Measurements from ENCODE around the gene POPDC2. TPM values are rescaled to one million over a fixed set of nuclear protein-coding genes. Genes with fewer than 3 reads are reported as not detected.
"Not testable (repeated sequence)": the region's sequence is repeated elsewhere in the genome, so short reads cannot be mapped to it uniquely, and the experiment has no call there.

POPDC2 gene
- total RNA-seq, 8 experiments from 2014 or later, result 0.31 to 4.6 (median 1.4) TPM; not detected in 1

GRCh38 chr3:119681279-119681678, 20.9 kb upstream of the POPDC2 start:
- H3K4me3 ChIP-seq, result no peak overlapping the region
- no peak overlapping the region for H3K27ac ChIP-seq
- peaks cover 0 to 5% of the 10 kb centered on the region in 2 donors for H3K4me1 ChIP-seq (replicated peaks in 1 of 2)
- in situ Hi-C loops (cut with MboI; ENCODE audit: low pct_unique_long_range_greater_than_20kb in 2 of 9, low sequenced_read_pairs in 9 of 9, unreplicated experiment in 9 of 9), result loop anchor here in 3 of 9 experiments (25.0 kb wide), 4 partner anchors 219 to 794 kb away; partner anchors contain the start of genes ARHGAP31 (in 1 of the 3), POGLUT1 (in 1 of the 3), TEX55 (in 1 of the 3) and TMEM39A (in 1 of the 3)
- ATAC-seq (replicated peaks in 6 of 8), result peak in 1 of 8 experiments; percentile 5
- whole genome bisulfite sequencing, 10 experiments, result 0 to 60% (median 39%) methylated on average over 1 of the region's 1 CpG; no CpG with 5 or more reads in 2 of the 10 experiments

GRCh38 chr3:119679874-119680273, 19.5 kb upstream of the POPDC2 start:
- peaks cover 3 to 17% of the 10 kb centered on the region in 2 donors for H3K4me1 ChIP-seq (replicated peaks in 1 of 2)
- in situ Hi-C loops (cut with MboI; ENCODE audit: low pct_unique_long_range_greater_than_20kb in 2 of 9, low sequenced_read_pairs in 9 of 9, unreplicated experiment in 9 of 9), result loop anchor here in 3 of 9 experiments (25.0 kb wide), 4 partner anchors 218 to 793 kb away; partner anchors contain the start of genes ARHGAP31 (in 1 of the 3), POGLUT1 (in 1 of the 3), TEX55 (in 1 of the 3) and TMEM39A (in 1 of the 3)
- H3K4me3 ChIP-seq, result no peak overlapping the region
- no peak overlapping the region for H3K27ac ChIP-seq
- ATAC-seq (replicated peaks in 6 of 8), result no peak

GRCh38 chr3:119678209-119678608, 17.8 kb upstream of the POPDC2 start:
- ATAC-seq (replicated peaks in 6 of 8); H3K27ac ChIP-seq; H3K4me3 ChIP-seq: not testable (repeated sequence)
- in situ Hi-C loops (cut with MboI; ENCODE audit: low pct_unique_long_range_greater_than_20kb in 2 of 9, low sequenced_read_pairs in 9 of 9, unreplicated experiment in 9 of 9), result loop anchor here in 3 of 9 experiments (25.0 kb wide), 4 partner anchors 216 to 791 kb away; partner anchors contain the start of genes ARHGAP31 (in 1 of the 3), POGLUT1 (in 1 of the 3), TEX55 (in 1 of the 3) and TMEM39A (in 1 of the 3)
- H3K4me1 ChIP-seq (replicated peaks in 1 of 2), result peaks cover 3 to 17% of the 10 kb centered on the region in 2 donors
- 95 to 100% (median 100%) methylated on average over 1 to 9 of the region's 10 CpGs; no CpG with 5 or more reads in 3 of the 10 experiments for WGBS, 10 experiments

GRCh38 chr3:119677641-119677934, 17.2 kb upstream of the POPDC2 start:
- in situ Hi-C loops (cut with MboI; ENCODE audit: low pct_unique_long_range_greater_than_20kb in 2 of 9, low sequenced_read_pairs in 9 of 9, unreplicated experiment in 9 of 9), result loop anchor here in 3 of 9 experiments (25.0 kb wide), 4 partner anchors 215 to 790 kb away; partner anchors contain the start of genes ARHGAP31 (in 1 of the 3), POGLUT1 (in 1 of the 3), TEX55 (in 1 of the 3) and TMEM39A (in 1 of the 3)

GRCh38 chr3:119676771-119677640, 16.6 kb upstream of the POPDC2 start, which contains the start of gene COX17:
COX17 (minus strand) TSS chr3:119677406; CDS start chr3:119677310, 96 bp downstream.
- Histone ChIP-seq H3K4me1 (replicated peaks in 1 of 2) (peaks cover 3 to 17% of the 10 kb centered on the region in 2 donors), H3K27ac (peak within 1 kb of the TSS; percentile 25 to 80), H3K4me3 (peak within 1 kb of the TSS; percentile 44 to 92 (median 56))
- in situ Hi-C loops (cut with MboI; ENCODE audit: low pct_unique_long_range_greater_than_20kb in 2 of 9, low sequenced_read_pairs in 9 of 9, unreplicated experiment in 9 of 9), result loop anchor here in 3 of 9 experiments (25.0 kb wide), 4 partner anchors 215 to 790 kb away; partner anchors contain the start of genes ARHGAP31 (in 1 of the 3), POGLUT1 (in 1 of the 3), TEX55 (in 1 of the 3) and TMEM39A (in 1 of the 3)
- peak; percentile 92 to 97 (median 94) for ATAC-seq (replicated peaks in 6 of 8)
- WGBS, 10 experiments, result 0 to 9% (median 6%) methylated on average over 2 to 20 of the region's 54 CpGs; no CpG with 5 or more reads in 3 of the 10 experiments

More at GRCh38 chr3:119677641-119677934, 17.2 kb upstream of the POPDC2 start:
- no peak for ATAC-seq (replicated peaks in 6 of 8)
- 0 to 80% (median 38%) methylated on average over 1 to 6 of the region's 6 CpGs for WGBS, 10 experiments
- Histone ChIP-seq H3K4me3 (peak overlapping the region; percentile 44 to 92 (median 56)), H3K4me1 (replicated peaks in 1 of 2) (peaks cover 3 to 17% of the 10 kb centered on the region in 2 donors), H3K27ac (no peak overlapping the region)

- WGBS, 10 experiments, result 60 to 100% (median 86%) methylated on average over 1 of the region's 1 CpG; no CpG with 5 or more reads in 1 of the 10 experiments
- peaks cover 3 to 17% of the 10 kb centered on the region in 2 donors for H3K4me1 ChIP-seq (replicated peaks in 1 of 2)
- in situ Hi-C loops (cut with MboI; ENCODE audit: low pct_unique_long_range_greater_than_20kb in 2 of 9, low sequenced_read_pairs in 9 of 9, unreplicated experiment in 9 of 9), result loop anchor here in 3 of 9 experiments (25.0 kb wide), 4 partner anchors 214 to 789 kb away; partner anchors contain the start of genes ARHGAP31 (in 1 of the 3), POGLUT1 (in 1 of the 3), TEX55 (in 1 of the 3) and TMEM39A (in 1 of the 3)
- H3K27ac ChIP-seq, result no peak overlapping the region
- H3K4me3 ChIP-seq, result peak overlapping the region; percentile 44 to 92 (median 56)
- no peak for ATAC-seq (replicated peaks in 6 of 8)
These were observed 15.6 kb upstream of the POPDC2 start for GRCh38 chr3:119676020-119676419.

- 73 to 100% (median 90%) methylated on average over 2 to 5 of the region's 5 CpGs for WGBS, 10 experiments
- in situ Hi-C loops (cut with MboI; ENCODE audit: low pct_unique_long_range_greater_than_20kb in 2 of 9, low sequenced_read_pairs in 9 of 9, unreplicated experiment in 9 of 9), result loop anchor here in 3 of 9 experiments (25.0 kb wide), 4 partner anchors 213 to 788 kb away; partner anchors contain the start of genes ARHGAP31 (in 1 of the 3), POGLUT1 (in 1 of the 3), TEX55 (in 1 of the 3) and TMEM39A (in 1 of the 3)
- Histone ChIP-seq H3K4me1 (replicated peaks in 1 of 2) (peaks cover 3 to 17% of the 10 kb centered on the region in 2 donors), H3K27ac (no peak overlapping the region), H3K4me3 (peak overlapping the region in 2 of 5 donors; percentile 50 to 75)
- no peak for ATAC-seq (replicated peaks in 6 of 8)
These were observed 14.9 kb upstream of the POPDC2 start for GRCh38 chr3:119675188-119675874.

GRCh38 chr3:119673875-119674274, 13.5 kb upstream of the POPDC2 start:
- in situ Hi-C loops (cut with MboI; ENCODE audit: low pct_unique_long_range_greater_than_20kb in 2 of 9, low sequenced_read_pairs in 9 of 9, unreplicated experiment in 9 of 9), result no loop called here

GRCh38 chr3:119672776-119673175, 12.4 kb upstream of the POPDC2 start:
- no peak overlapping the region for H3K4me3 ChIP-seq
- no peak for ATAC-seq (replicated peaks in 6 of 8)
- no peak overlapping the region for H3K27ac ChIP-seq
- in situ Hi-C loops (cut with MboI; ENCODE audit: low pct_unique_long_range_greater_than_20kb in 2 of 9, low sequenced_read_pairs in 9 of 9, unreplicated experiment in 9 of 9), result no loop called here
- 57 to 100% (median 100%) methylated on average over 1 to 2 of the region's 2 CpGs; no CpG with 5 or more reads in 3 of the 10 experiments for WGBS, 10 experiments
- H3K4me1 ChIP-seq (replicated peaks in 1 of 2), result peaks cover 3 to 16% of the 10 kb centered on the region in 2 donors

More at GRCh38 chr3:119673875-119674274, 13.5 kb upstream of the POPDC2 start:
- Histone ChIP-seq H3K4me3 (no peak overlapping the region), H3K27ac (no peak overlapping the region), H3K4me1 (replicated peaks in 1 of 2) (peaks cover 3 to 17% of the 10 kb centered on the region in 2 donors)
- ATAC-seq (replicated peaks in 6 of 8), result no peak
- 40 to 100% (median 97%) methylated on average over 1 to 3 of the region's 18 CpGs; no CpG with 5 or more reads in 6 of the 10 experiments for WGBS, 10 experiments

- in situ Hi-C loops (cut with MboI; ENCODE audit: low pct_unique_long_range_greater_than_20kb in 2 of 9, low sequenced_read_pairs in 9 of 9, unreplicated experiment in 9 of 9), result no loop called here
- ATAC-seq (replicated peaks in 6 of 8), result no peak
- Histone ChIP-seq H3K4me3 (no peak overlapping the region), H3K27ac (no peak overlapping the region), H3K4me1 (replicated peaks in 1 of 2) (no peaks in the 10 kb centered on the region)
- 81 to 100% (median 100%) methylated on average over 1 to 4 of the region's 5 CpGs; no CpG with 5 or more reads in 1 of the 10 experiments for WGBS, 10 experiments
These were observed 9.6 kb upstream of the POPDC2 start for GRCh38 chr3:119669906-119670570.

- in situ Hi-C loops (cut with MboI; ENCODE audit: low pct_unique_long_range_greater_than_20kb in 2 of 9, low sequenced_read_pairs in 9 of 9, unreplicated experiment in 9 of 9), result no loop called here
- Histone ChIP-seq H3K4me1 (replicated peaks in 1 of 2) (no peaks in the 10 kb centered on the region), H3K27ac (no peak overlapping the region), H3K4me3 (no peak overlapping the region)
- 73 to 100% (median 93%) methylated on average over 2 to 6 of the region's 6 CpGs for WGBS, 10 experiments
- ATAC-seq (replicated peaks in 6 of 8), result peak in 2 of 8 experiments; percentile 66 to 68
These were observed 5.7 kb upstream of the POPDC2 start for GRCh38 chr3:119665954-119666559.
